Karpas-422 (cell line): Measurements from ENCODE around the gene FLT4. TPM values are rescaled to one million over a fixed set of nuclear protein-coding genes. Genes with fewer than 3 reads are reported as not detected.

ENCODE experiments used
- DNase-seq: peaks from one replicate; pipeline ENCODE4 v3.0.0-alpha.2; 2015
- H2AFZ ChIP-seq: fragments of 200-600 bp; sonication (generic); 2 replicates; pipeline ENCODE4 v1.6.1; 2014; ENCODE audit warnings: antibody characterized with exemption, low read length, mixed read lengths
- H3K27ac ChIP-seq: fragments of 200-600 bp; sonication (generic); 2 replicates; pipeline ENCODE4 v1.5.1; 2014; ENCODE audit warnings: mild to moderate bottlenecking, low read length, moderate library complexity
- H3K27me3 ChIP-seq: fragments of 200-600 bp; sonication (generic); 2 replicates; pipeline ENCODE4 v1.6.1; 2014; ENCODE audit warnings: low read length, mixed read lengths
- H3K36me3 ChIP-seq: fragments of 200-600 bp; sonication (generic); 2 replicates; pipeline ENCODE4 v1.6.1; 2014; ENCODE audit warnings: low read length, mixed read lengths; ENCODE audit not compliant: insufficient read depth
- H3K4me1 ChIP-seq: fragments of 200-600 bp; sonication (generic); 2 replicates; pipeline ENCODE4 v1.6.1; 2014; ENCODE audit warnings: mild to moderate bottlenecking, low read length, mixed read lengths
- H3K4me2 ChIP-seq: fragments of 200-600 bp; sonication (generic); 2 replicates; pipeline ENCODE4 v1.6.1; 2014; ENCODE audit warnings: low read length, low read depth, mild to moderate bottlenecking; ENCODE audit not compliant: poor library complexity, severe bottlenecking
- H3K4me3 ChIP-seq: fragments of 200-600 bp; sonication (generic); 2 replicates; pipeline ENCODE4 v1.5.1; 2014; ENCODE audit warnings: mild to moderate bottlenecking, antibody characterized with exemption, low read length, mixed read lengths
- H3K79me2 ChIP-seq: fragments of 200-600 bp; sonication (generic); 2 replicates; pipeline ENCODE4 v1.6.1; 2014; ENCODE audit warnings: mild to moderate bottlenecking, low read length, mixed read lengths
- H3K9ac ChIP-seq: fragments of 200-600 bp; sonication (generic); 2 replicates; pipeline ENCODE4 v1.6.0; 2014; ENCODE audit warnings: low read length
- H3K9me2 ChIP-seq: fragments of 200-600 bp; sonication (generic), shearing (Covaris generic); replicated peaks from 2 replicates; pipeline ENCODE4 v1.6.0; 2014; ENCODE audit warnings: mild to moderate bottlenecking, low read length, moderate library complexity; ENCODE audit not compliant: insufficient read depth
- H3K9me3 ChIP-seq: fragments of 300-700, 200-600 bp; sonication (generic); 2 replicates; pipeline ENCODE4 v1.6.1; 2014; ENCODE audit warnings: low read length, mixed read lengths
- H4K20me1 ChIP-seq: fragments of 200-600 bp; sonication (generic); 2 replicates; pipeline ENCODE4 v1.6.1; 2014; ENCODE audit warnings: mild to moderate bottlenecking, antibody characterized with exemption, low read length, low read depth; ENCODE audit not compliant: insufficient read depth
- total RNA-seq: library from RNA; depleted of rRNA; stranded (reverse); fragments of >200 nt; shearing (Covaris generic); gene quantifications from 2 replicates; pipeline ENCODE4 v1.2.3, GENCODE V29; 2014; ENCODE audit warnings: low replicate concordance

The FLT4 gene
- total RNA-seq, 1 experiment from 2014 or later, result not detected

GRCh38 chr5:180642181-180642775, 7.1 kb downstream of the FLT4 start:
- DNase-seq, result no peak
- H3K27ac ChIP-seq, result no peak overlapping the region
- H3K27me3 ChIP-seq, result no peaks in the 10 kb centered on the region
- no peaks in the 10 kb centered on the region for H3K9me3 ChIP-seq
- H3K36me3 ChIP-seq, result no peaks in the 10 kb centered on the region
- H3K9ac ChIP-seq, result no peak overlapping the region
- H3K4me2 ChIP-seq, result no peak overlapping the region
- H2AFZ ChIP-seq, result no peak overlapping the region
- no peaks in the 10 kb centered on the region for H3K79me2 ChIP-seq
- H3K4me1 ChIP-seq, result no peaks in the 10 kb centered on the region
- no peak overlapping the region for H3K4me3 ChIP-seq
- no peaks in the 10 kb centered on the region for H4K20me1 ChIP-seq
- H3K9me2 ChIP-seq, result no peaks in the 10 kb centered on the region

GRCh38 chr5:180641566-180641900, 7.9 kb downstream of the FLT4 start:
- Histone ChIP-seq H3K27me3 (no peaks in the 10 kb centered on the region), H3K4me3 (no peak overlapping the region), H3K36me3 (no peaks in the 10 kb centered on the region), H3K9me3 (no peaks in the 10 kb centered on the region), H3K4me2 (no peak overlapping the region), H4K20me1 (no peaks in the 10 kb centered on the region), H2AFZ (no peak overlapping the region), H3K27ac (no peak overlapping the region), H3K9ac (no peak overlapping the region), H3K4me1 (no peaks in the 10 kb centered on the region), H3K9me2 (no peaks in the 10 kb centered on the region), H3K79me2 (no peaks in the 10 kb centered on the region)
- DNase-seq, result no peak

- Histone ChIP-seq H2AFZ (no peak overlapping the region), H3K9ac (no peak overlapping the region), H3K4me3 (no peak overlapping the region), H3K9me2 (no peaks in the 10 kb centered on the region), H3K4me2 (no peak overlapping the region), H3K79me2 (no peaks in the 10 kb centered on the region), H3K36me3 (no peaks in the 10 kb centered on the region), H4K20me1 (no peaks in the 10 kb centered on the region), H3K4me1 (no peaks in the 10 kb centered on the region), H3K9me3 (no peaks in the 10 kb centered on the region), H3K27me3 (no peaks in the 10 kb centered on the region), H3K27ac (no peak overlapping the region)
- DNase-seq, result no peak
Observed at GRCh38 chr5:180640861-180641565, 8.4 kb downstream of the FLT4 start.

- no peaks in the 10 kb centered on the region for H4K20me1 ChIP-seq
- no peak overlapping the region for H3K9ac ChIP-seq
- no peak overlapping the region for H3K4me3 ChIP-seq
- no peaks in the 10 kb centered on the region for H3K9me2 ChIP-seq
- DNase-seq, result no peak
- H3K9me3 ChIP-seq, result no peaks in the 10 kb centered on the region
- no peaks in the 10 kb centered on the region for H3K79me2 ChIP-seq
- H2AFZ ChIP-seq, result no peak overlapping the region
- no peak overlapping the region for H3K27ac ChIP-seq
- H3K4me2 ChIP-seq, result no peak overlapping the region
- no peaks in the 10 kb centered on the region for H3K4me1 ChIP-seq
- no peaks in the 10 kb centered on the region for H3K36me3 ChIP-seq
- H3K27me3 ChIP-seq, result no peaks in the 10 kb centered on the region
Observed at GRCh38 chr5:180640611-180640860, 8.9 kb downstream of the FLT4 start.

- Histone ChIP-seq H3K4me1 (no peaks in the 10 kb centered on the region), H3K36me3 (no peaks in the 10 kb centered on the region), H3K9me2 (no peaks in the 10 kb centered on the region), H3K27me3 (no peaks in the 10 kb centered on the region), H3K27ac (no peak overlapping the region), H3K79me2 (no peaks in the 10 kb centered on the region), H3K4me3 (no peak overlapping the region), H3K9ac (no peak overlapping the region), H2AFZ (no peak overlapping the region), H3K9me3 (no peaks in the 10 kb centered on the region), H4K20me1 (no peaks in the 10 kb centered on the region), H3K4me2 (no peak overlapping the region)
- DNase-seq, result no peak
Observed at GRCh38 chr5:180639741-180640610, 9.4 kb downstream of the FLT4 start.

GRCh38 chr5:180639287-180639686, 10.1 kb downstream of the FLT4 start:
- no peaks in the 10 kb centered on the region for H3K27me3 ChIP-seq
- H3K4me1 ChIP-seq, result no peaks in the 10 kb centered on the region
- H3K9ac ChIP-seq, result no peak overlapping the region
- H3K27ac ChIP-seq, result no peak overlapping the region
- H2AFZ ChIP-seq, result no peak overlapping the region
- H3K4me3 ChIP-seq, result no peak overlapping the region
- H4K20me1 ChIP-seq, result no peaks in the 10 kb centered on the region
- H3K4me2 ChIP-seq, result no peak overlapping the region
- no peaks in the 10 kb centered on the region for H3K79me2 ChIP-seq
- no peak for DNase-seq
- no peaks in the 10 kb centered on the region for H3K9me3 ChIP-seq
- H3K9me2 ChIP-seq, result no peaks in the 10 kb centered on the region
- no peaks in the 10 kb centered on the region for H3K36me3 ChIP-seq

GRCh38 chr5:180637962-180638680, 11.3 kb downstream of the FLT4 start:
- Histone ChIP-seq H3K9me3 (no peaks in the 10 kb centered on the region), H3K4me3 (no peak overlapping the region), H3K27ac (no peak overlapping the region), H2AFZ (no peak overlapping the region), H3K27me3 (no peaks in the 10 kb centered on the region), H3K36me3 (no peaks in the 10 kb centered on the region), H3K9me2 (no peaks in the 10 kb centered on the region), H3K79me2 (no peaks in the 10 kb centered on the region), H3K4me1 (no peaks in the 10 kb centered on the region), H3K9ac (no peak overlapping the region), H4K20me1 (no peaks in the 10 kb centered on the region), H3K4me2 (no peak overlapping the region)
- no peak for DNase-seq

GRCh38 chr5:180636403-180637075, 12.9 kb downstream of the FLT4 start:
- H2AFZ ChIP-seq, result no peak overlapping the region
- no peaks in the 10 kb centered on the region for H3K9me3 ChIP-seq
- no peaks in the 10 kb centered on the region for H3K27me3 ChIP-seq
- H3K4me2 ChIP-seq, result no peak overlapping the region
- no peaks in the 10 kb centered on the region for H4K20me1 ChIP-seq
- no peak overlapping the region for H3K9ac ChIP-seq
- no peaks in the 10 kb centered on the region for H3K36me3 ChIP-seq
- H3K27ac ChIP-seq, result no peak overlapping the region
- H3K4me3 ChIP-seq, result no peak overlapping the region
- H3K9me2 ChIP-seq, result no peaks in the 10 kb centered on the region
- no peaks in the 10 kb centered on the region for H3K79me2 ChIP-seq
- H3K4me1 ChIP-seq, result no peaks in the 10 kb centered on the region
- no peak for DNase-seq
